ENCODE results near the gene MAGEF1. TPM values are rescaled to one million over a fixed set of nuclear protein-coding genes. Genes with fewer than 3 reads are reported as not detected.

The MAGEF1 gene
- total RNA-seq, 2 donors from 2014 or later: 61.3 to 86.5 TPM

- H3K4me3 Mint-ChIP-seq: peak overlapping the region; percentile 81
- Histone ChIP-seq H3K27me3 (ENCODE audit: control insufficient read depth, insufficient read depth, low read length, poor library complexity, severe bottlenecking) (no peaks in the 10 kb centered on the region), H3K9ac (ENCODE audit: extremely low read depth, low read length, poor library complexity, severe bottlenecking) (peak overlapping the region; percentile 62), H3K9me3 (ENCODE audit: control insufficient read depth, low read length) (peaks cover 10% of the 10 kb centered on the region), H3K27ac (ENCODE audit: low read depth, low read length) (peak overlapping the region; percentile 93), H3K36me3 (ENCODE audit: control insufficient read depth, insufficient read depth, low read length) (peaks cover 18% of the 10 kb centered on the region), H3K4me1 (ENCODE audit: control insufficient read depth, insufficient read depth, low read length) (no peaks in the 10 kb centered on the region), H3K4me3 (ENCODE audit: low read length) (peak overlapping the region; percentile 87)
- H3K9me3 Mint-ChIP-seq: peaks cover 10% of the 10 kb centered on the region
- H3K27ac Mint-ChIP-seq: peak overlapping the region; percentile 92
- WGBS, 2 experiments (ENCODE audit: insufficient coverage in 1 of 2, insufficient read length in 1 of 2): 12 to 14% methylated on average over 13 to 18 of the region's 18 CpGs
- TF ChIP-seq, protein P1, sequence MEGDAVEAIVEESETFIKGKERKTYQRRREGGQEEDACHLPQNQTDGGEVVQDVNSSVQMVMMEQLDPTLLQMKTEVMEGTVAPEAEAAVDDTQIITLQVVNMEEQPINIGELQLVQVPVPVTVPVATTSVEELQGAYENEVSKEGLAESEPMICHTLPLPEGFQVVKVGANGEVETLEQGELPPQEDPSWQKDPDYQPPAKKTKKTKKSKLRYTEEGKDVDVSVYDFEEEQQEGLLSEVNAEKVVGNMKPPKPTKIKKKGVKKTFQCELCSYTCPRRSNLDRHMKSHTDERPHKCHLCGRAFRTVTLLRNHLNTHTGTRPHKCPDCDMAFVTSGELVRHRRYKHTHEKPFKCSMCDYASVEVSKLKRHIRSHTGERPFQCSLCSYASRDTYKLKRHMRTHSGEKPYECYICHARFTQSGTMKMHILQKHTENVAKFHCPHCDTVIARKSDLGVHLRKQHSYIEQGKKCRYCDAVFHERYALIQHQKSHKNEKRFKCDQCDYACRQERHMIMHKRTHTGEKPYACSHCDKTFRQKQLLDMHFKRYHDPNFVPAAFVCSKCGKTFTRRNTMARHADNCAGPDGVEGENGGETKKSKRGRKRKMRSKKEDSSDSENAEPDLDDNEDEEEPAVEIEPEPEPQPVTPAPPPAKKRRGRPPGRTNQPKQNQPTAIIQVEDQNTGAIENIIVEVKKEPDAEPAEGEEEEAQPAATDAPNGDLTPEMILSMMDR (conservative IDR thresholded peaks at IDR 0.05): no peak
- peaks cover 41% of the 10 kb centered on the region for H3K36me3 Mint-ChIP-seq (ENCODE audit: low read depth)
- H3K27me3 Mint-ChIP-seq (ENCODE audit: insufficient read depth): no peaks in the 10 kb centered on the region
- peaks cover 18% of the 10 kb centered on the region for H3K4me1 Mint-ChIP-seq
- no peak for DNase-seq
Measured at GRCh38 chr3:184710870-184711492, 883 bp downstream of the MAGEF1 start.

- Histone ChIP-seq H3K36me3 (ENCODE audit: control insufficient read depth, insufficient read depth, low read length) (peaks cover 10% of the 10 kb centered on the region), H3K27me3 (ENCODE audit: control insufficient read depth, insufficient read depth, low read length, poor library complexity, severe bottlenecking) (no peaks in the 10 kb centered on the region), H3K27ac (ENCODE audit: low read depth, low read length) (no peak overlapping the region), H3K9me3 (ENCODE audit: control insufficient read depth, low read length) (peaks cover 20% of the 10 kb centered on the region), H3K9ac (ENCODE audit: extremely low read depth, low read length, poor library complexity, severe bottlenecking) (no peak overlapping the region), H3K4me3 (ENCODE audit: low read length) (no peak overlapping the region), H3K4me1 (ENCODE audit: control insufficient read depth, insufficient read depth, low read length) (no peaks in the 10 kb centered on the region)
- Mint-ChIP-seq H3K4me3 (no peak overlapping the region), H3K36me3 (ENCODE audit: low read depth) (peaks cover 29% of the 10 kb centered on the region), H3K27ac (no peak overlapping the region), H3K4me1 (peaks cover 3% of the 10 kb centered on the region), H3K9me3 (peaks cover 24% of the 10 kb centered on the region), H3K27me3 (ENCODE audit: insufficient read depth) (no peaks in the 10 kb centered on the region)
- no peak for DNase-seq
- TF ChIP-seq, protein P1 (conservative IDR thresholded peaks at IDR 0.05): no peak
- 100% methylated on average over 1 of the region's 1 CpG for WGBS, 2 experiments (ENCODE audit: insufficient coverage in 1 of 2, insufficient read length in 1 of 2)
Measured at GRCh38 chr3:184703657-184704056, 8.2 kb downstream of the MAGEF1 start.

GRCh38 chr3:184700759-184701158, 11.1 kb downstream of the MAGEF1 start:
- Mint-ChIP-seq H3K27ac (no peak overlapping the region), H3K4me1 (peaks cover 16% of the 10 kb centered on the region), H3K4me3 (no peak overlapping the region), H3K36me3 (ENCODE audit: low read depth) (peaks cover 7% of the 10 kb centered on the region), H3K27me3 (ENCODE audit: insufficient read depth) (peaks cover 1% of the 10 kb centered on the region), H3K9me3 (peaks cover 15% of the 10 kb centered on the region)
- H3K36me3 ChIP-seq (ENCODE audit: control insufficient read depth, insufficient read depth, low read length): no peaks in the 10 kb centered on the region
- H3K27me3 ChIP-seq (ENCODE audit: control insufficient read depth, insufficient read depth, low read length, poor library complexity, severe bottlenecking): no peaks in the 10 kb centered on the region
- no peak for DNase-seq
- TF ChIP-seq, protein P1 (conservative IDR thresholded peaks at IDR 0.05): no peak
- H3K9me3 ChIP-seq (ENCODE audit: control insufficient read depth, low read length): peaks cover 11% of the 10 kb centered on the region
- H3K9ac ChIP-seq (ENCODE audit: extremely low read depth, low read length, poor library complexity, severe bottlenecking): no peak overlapping the region
- no peaks in the 10 kb centered on the region for H3K4me1 ChIP-seq (ENCODE audit: control insufficient read depth, insufficient read depth, low read length)
- H3K27ac ChIP-seq (ENCODE audit: low read depth, low read length): no peak overlapping the region
- 94 to 100% methylated on average over 1 to 2 of the region's 2 CpGs for WGBS, 2 experiments (ENCODE audit: insufficient coverage in 1 of 2, insufficient read length in 1 of 2)
- H3K4me3 ChIP-seq (ENCODE audit: low read length): no peak overlapping the region
